DOHH2 (cell line): ENCODE measurements around the gene UBXN2A.
A peak's percentile ranks its signal among the peaks of the same experiment; 100 is the strongest.

Experiments
- H3F3A ChIP-seq: fragments of 200-600 bp; sonication (generic), shearing (Covaris generic); 2 replicates; pipeline ENCODE4 v1.6.0; 2016; ENCODE audit warnings: antibody characterized with exemption, mild to moderate bottlenecking; ENCODE audit not compliant: control insufficient read depth, insufficient read depth
- H3K27ac ChIP-seq: fragments of 200-600 bp; sonication (generic); 2 replicates; pipeline ENCODE4 v1.5.1; 2014; ENCODE audit warnings: low read depth, mild to moderate bottlenecking, low read length, moderate library complexity
- H3K27me3 ChIP-seq: fragments of 200-600 bp; sonication (generic); 2 replicates; pipeline ENCODE4 v1.6.1; 2014; ENCODE audit warnings: mild to moderate bottlenecking, low read length, mixed read lengths; ENCODE audit not compliant: control insufficient read depth
- H3K36me3 ChIP-seq: fragments of 200-600 bp; sonication (generic); 2 replicates; pipeline ENCODE4 v1.6.1; 2014; ENCODE audit warnings: mild to moderate bottlenecking, low read length, moderate library complexity, mixed read lengths; ENCODE audit not compliant: control insufficient read depth
- H3K4me1 ChIP-seq: fragments of 200-600 bp; sonication (generic); 2 replicates; pipeline ENCODE4 v1.6.1; 2014; ENCODE audit warnings: mild to moderate bottlenecking, low read length, mixed read lengths; ENCODE audit not compliant: control insufficient read depth
- H3K4me2 ChIP-seq: fragments of 200-600 bp; sonication (generic); 2 replicates; pipeline ENCODE4 v1.6.0; 2014; ENCODE audit warnings: mild to moderate bottlenecking, low read length, moderate library complexity
- H3K4me3 ChIP-seq: fragments of 200-600 bp; sonication (generic); 2 replicates; pipeline ENCODE4 v1.5.1; 2014; ENCODE audit warnings: mild to moderate bottlenecking, low read length, mixed read lengths
- H3K79me2 ChIP-seq: fragments of 200-600 bp; sonication (generic); 2 replicates; pipeline ENCODE4 v1.6.1; 2014; ENCODE audit warnings: mild to moderate bottlenecking, low read length, mixed read lengths; ENCODE audit not compliant: control insufficient read depth
- H3K9me2 ChIP-seq: fragments of 200-600 bp; sonication (generic); replicated peaks from 2 replicates; pipeline ENCODE4 v1.6.1; 2014; ENCODE audit warnings: mild to moderate bottlenecking, low read length, mixed read lengths; ENCODE audit not compliant: control insufficient read depth
- H3K9me3 ChIP-seq: fragments of 200-600 bp; sonication (generic); 2 replicates; pipeline ENCODE4 v1.6.1; 2014; ENCODE audit warnings: antibody characterized with exemption, low read length, mixed read lengths; ENCODE audit not compliant: control insufficient read depth, insufficient read depth
- H4K20me1 ChIP-seq: fragments of 200-600 bp; sonication (generic); 2 replicates; pipeline ENCODE4 v1.6.0; 2014; ENCODE audit warnings: low read depth, mild to moderate bottlenecking, antibody characterized with exemption, low read length, moderate library complexity; ENCODE audit not compliant: control insufficient read depth, insufficient read depth
- EZH2phosphoT487 ChIP-seq: fragments of 200-600 bp; sonication (generic); IDR thresholded peaks from 2 replicates; pipeline ENCODE4 v1.6.1; 2017; ENCODE audit warnings: borderline replicate concordance, mild to moderate bottlenecking, antibody characterized with exemption, low read length, moderate library complexity, mixed read lengths
- TF ChIP-seq, protein P1 (sequence below): fragments of 200-600 bp; sonication (generic); IDR thresholded peaks from one replicate; pipeline ENCODE4 v1.5.1; 2014; ENCODE audit warnings: antibody characterized with exemption, mild to moderate bottlenecking, low read depth, low read length; ENCODE audit not compliant: poor library complexity, severe bottlenecking

Gene UBXN2A, protein sequence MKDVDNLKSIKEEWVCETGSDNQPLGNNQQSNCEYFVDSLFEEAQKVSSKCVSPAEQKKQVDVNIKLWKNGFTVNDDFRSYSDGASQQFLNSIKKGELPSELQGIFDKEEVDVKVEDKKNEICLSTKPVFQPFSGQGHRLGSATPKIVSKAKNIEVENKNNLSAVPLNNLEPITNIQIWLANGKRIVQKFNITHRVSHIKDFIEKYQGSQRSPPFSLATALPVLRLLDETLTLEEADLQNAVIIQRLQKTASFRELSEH

GRCh38 chr2:23939987-23940717, at the start of gene UBXN2A:
Gene UBXN2A (plus strand): TSS chr2:23940463. CDS start chr2:23958315, 17,852 bp downstream.
- Histone ChIP-seq H4K20me1 (no peaks in the 10 kb centered on the region), H3F3A (peaks cover 10% of the 10 kb centered on the region; the same call in 1 of the 2 replicates), H3K9me2 (no peaks in the 10 kb centered on the region), H3K4me2 (peak within 1 kb of the TSS; percentile 88), H3K9me3 (no peaks in the 10 kb centered on the region), H3K27ac (peak within 1 kb of the TSS; percentile 56), H3K27me3 (no peaks in the 10 kb centered on the region), H3K79me2 (peaks cover 42% of the 10 kb centered on the region), H3K4me1 (peaks cover 16% of the 10 kb centered on the region), H3K36me3 (no peaks in the 10 kb centered on the region; the same call in 1 of the 2 replicates), H3K4me3 (peak within 1 kb of the TSS; percentile 90)
- TF ChIP-seq EZH2phosphoT487, result no peak
- TF ChIP-seq, protein P1, sequence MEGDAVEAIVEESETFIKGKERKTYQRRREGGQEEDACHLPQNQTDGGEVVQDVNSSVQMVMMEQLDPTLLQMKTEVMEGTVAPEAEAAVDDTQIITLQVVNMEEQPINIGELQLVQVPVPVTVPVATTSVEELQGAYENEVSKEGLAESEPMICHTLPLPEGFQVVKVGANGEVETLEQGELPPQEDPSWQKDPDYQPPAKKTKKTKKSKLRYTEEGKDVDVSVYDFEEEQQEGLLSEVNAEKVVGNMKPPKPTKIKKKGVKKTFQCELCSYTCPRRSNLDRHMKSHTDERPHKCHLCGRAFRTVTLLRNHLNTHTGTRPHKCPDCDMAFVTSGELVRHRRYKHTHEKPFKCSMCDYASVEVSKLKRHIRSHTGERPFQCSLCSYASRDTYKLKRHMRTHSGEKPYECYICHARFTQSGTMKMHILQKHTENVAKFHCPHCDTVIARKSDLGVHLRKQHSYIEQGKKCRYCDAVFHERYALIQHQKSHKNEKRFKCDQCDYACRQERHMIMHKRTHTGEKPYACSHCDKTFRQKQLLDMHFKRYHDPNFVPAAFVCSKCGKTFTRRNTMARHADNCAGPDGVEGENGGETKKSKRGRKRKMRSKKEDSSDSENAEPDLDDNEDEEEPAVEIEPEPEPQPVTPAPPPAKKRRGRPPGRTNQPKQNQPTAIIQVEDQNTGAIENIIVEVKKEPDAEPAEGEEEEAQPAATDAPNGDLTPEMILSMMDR, result no peak

GRCh38 chr2:23900133-23900532, 40.1 kb upstream of the UBXN2A start:
- Histone ChIP-seq H3K4me3 (no peak overlapping the region), H3K4me2 (no peak overlapping the region), H3K27ac (no peak overlapping the region), H3K9me2 (no peaks in the 10 kb centered on the region), H3K4me1 (peaks cover 11% of the 10 kb centered on the region), H4K20me1 (no peaks in the 10 kb centered on the region), H3F3A (no peaks in the 10 kb centered on the region), H3K36me3 (no peaks in the 10 kb centered on the region), H3K9me3 (no peaks in the 10 kb centered on the region), H3K27me3 (no peaks in the 10 kb centered on the region), H3K79me2 (peaks cover 70% of the 10 kb centered on the region)
- TF ChIP-seq, protein P1, result no peak
- TF ChIP-seq EZH2phosphoT487, result no peak

- no peaks in the 10 kb centered on the region for H3K36me3 ChIP-seq
- no peaks in the 10 kb centered on the region for H3K9me2 ChIP-seq
- H3K4me3 ChIP-seq, result no peak overlapping the region
- H3K79me2 ChIP-seq, result peaks cover 76% of the 10 kb centered on the region
- TF ChIP-seq, protein P1, result no peak
- TF ChIP-seq EZH2phosphoT487, result no peak
- H4K20me1 ChIP-seq, result peaks cover 5% of the 10 kb centered on the region; the same call in 1 of the 2 replicates
- no peaks in the 10 kb centered on the region for H3K9me3 ChIP-seq
- H3K27me3 ChIP-seq, result no peaks in the 10 kb centered on the region
- H3K4me1 ChIP-seq, result peaks cover 16% of the 10 kb centered on the region
- no peak overlapping the region for H3K27ac ChIP-seq
- no peaks in the 10 kb centered on the region for H3F3A ChIP-seq
- no peak overlapping the region for H3K4me2 ChIP-seq
Observed at GRCh38 chr2:23900541-23901322, 39.5 kb upstream of the UBXN2A start.
